HG03565 (cell line): ENCODE results near the gene TMEM138.

Source experiments
- ATAC-seq: cut with Tn5 transposase; IDR thresholded peaks from one replicate; pipeline ENCODE4 v1.9.1; 2021; ENCODE audit warnings: mild to moderate bottlenecking, moderate library complexity; ENCODE audit not compliant: unreplicated experiment

TMEM138 gene

DNA sequence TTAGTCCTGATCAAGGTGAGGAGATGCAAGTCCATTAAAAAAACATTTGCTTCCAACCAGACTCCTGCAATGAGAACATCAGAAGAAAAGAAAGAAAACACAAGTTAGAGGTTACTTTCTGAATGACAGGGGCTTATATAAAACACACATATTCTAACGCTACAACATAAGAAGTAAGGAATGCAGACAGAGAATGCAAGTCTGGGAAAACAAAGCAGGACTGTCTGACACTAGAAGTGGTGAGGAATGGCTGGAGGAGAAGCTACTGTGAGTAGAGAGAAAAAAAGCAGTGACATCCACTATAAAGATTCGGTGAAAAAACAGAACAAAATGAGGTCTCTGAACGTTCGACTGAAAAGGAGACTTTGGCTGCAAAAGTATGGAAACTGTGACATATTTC lies 42.5 kb downstream of the TMEM138 start:
- ATAC-seq, result no peak

DNA sequence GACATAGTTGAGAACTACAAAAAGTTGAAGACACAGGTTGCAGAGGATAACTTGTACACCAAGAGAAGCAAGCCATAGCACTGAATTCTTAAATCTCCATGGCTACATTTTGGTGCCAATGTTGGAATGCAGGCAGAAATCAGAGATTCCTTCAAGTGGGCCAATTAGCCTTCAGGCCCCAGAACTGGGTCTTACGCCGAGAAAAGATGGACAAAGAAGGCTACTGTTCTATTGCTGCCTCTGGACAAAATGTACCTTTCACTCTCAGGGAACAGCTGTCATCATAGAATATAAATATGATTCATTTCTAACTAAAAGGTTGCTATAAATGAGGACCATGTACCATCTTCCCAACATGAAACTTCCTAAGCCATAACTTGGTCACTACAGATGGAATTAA lies 43.9 kb downstream of the TMEM138 start:
- no peak for ATAC-seq

DNA sequence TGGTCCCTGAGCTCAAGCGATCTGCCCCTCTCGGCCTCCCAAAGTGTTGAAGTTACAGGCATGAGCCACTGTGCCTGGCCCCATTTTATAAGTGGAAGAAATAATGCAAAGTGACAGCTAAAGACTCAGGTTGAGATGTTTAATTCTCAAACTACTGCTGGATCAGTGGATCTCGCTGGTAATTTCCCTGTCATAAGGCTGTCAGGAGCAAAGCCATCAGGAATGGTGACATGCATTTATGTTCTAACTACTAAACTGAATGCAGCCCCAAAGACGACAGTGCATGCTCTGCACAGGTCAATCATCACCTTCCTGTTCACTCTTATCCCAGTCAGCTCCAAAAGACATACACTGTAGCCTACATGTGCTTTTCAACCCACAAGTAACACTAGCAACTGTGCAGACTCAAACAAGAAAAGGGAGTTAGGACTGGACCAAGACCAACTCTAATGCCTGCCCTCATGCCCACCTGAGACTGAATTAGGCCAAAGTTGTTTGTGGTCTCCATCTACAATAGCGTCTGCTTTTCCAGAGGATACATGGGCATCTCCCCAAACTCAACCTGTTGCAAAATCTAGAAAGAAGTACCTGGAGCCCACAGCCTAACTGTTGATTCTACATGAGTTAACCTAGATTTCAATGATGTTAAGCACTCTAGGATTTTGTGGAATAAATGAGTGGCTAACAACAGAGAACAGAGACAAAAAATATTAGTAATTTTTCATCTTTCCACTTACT lies 45.0 kb downstream of the TMEM138 start:
- no peak for ATAC-seq

DNA sequence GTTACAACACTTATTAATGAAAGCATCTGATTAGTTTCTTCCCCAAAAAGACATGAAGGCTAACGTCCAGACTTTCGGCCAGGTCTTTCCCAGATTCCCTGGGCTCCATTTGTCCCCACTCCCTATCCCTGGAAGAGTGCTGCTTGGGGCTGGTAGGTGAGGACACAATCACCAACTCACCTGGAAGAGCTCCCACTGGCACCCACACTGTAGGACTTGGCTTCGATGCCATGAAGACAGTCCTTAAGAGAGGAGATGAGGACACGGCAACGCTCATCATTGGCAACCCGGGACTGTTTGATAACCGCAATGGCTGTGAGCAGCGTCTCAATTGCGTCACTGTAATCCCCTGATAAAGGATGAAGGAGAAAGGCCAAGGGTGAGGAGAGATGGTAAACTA lies 49.4 kb downstream of the TMEM138 start:
- ATAC-seq, result no peak

DNA sequence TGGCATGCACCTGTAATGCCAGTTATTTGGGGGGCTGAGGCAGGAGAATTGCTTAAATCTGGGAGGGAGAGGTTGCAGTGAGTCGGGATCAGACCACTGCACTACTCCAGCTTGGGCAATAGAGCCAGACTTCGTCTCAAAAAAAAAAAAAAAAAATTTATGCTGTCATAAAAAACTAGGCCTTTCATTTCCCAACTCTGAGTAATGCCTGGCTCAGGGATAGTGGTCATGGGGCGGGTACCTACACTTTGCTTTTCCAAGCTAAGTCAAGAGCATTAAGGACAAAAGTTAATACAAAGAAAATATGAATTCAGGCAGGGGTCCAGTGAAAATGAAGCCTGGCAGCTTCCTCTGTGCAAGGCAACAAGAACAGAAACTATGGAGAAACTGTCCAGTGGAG lies 51.3 kb downstream of the TMEM138 start:
- no peak for ATAC-seq

DNA sequence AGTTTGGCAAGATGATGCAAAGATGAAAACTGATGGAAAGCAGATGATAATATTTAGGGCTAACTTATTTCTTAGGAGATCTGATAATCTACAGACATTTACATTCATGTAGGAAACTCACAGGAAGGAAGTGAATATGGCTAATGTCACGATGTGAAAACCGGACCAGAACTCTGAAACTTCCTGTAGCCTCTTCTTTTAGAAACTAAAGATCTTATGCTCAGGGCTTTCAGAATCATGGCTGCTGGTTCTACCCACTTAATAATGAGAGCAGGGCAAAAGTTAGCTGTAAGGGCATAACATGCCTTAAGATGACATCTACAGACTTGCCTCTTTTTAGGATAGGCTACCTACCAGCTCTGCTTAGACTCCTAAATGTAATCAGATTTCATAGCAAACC lies 52.4 kb downstream of the TMEM138 start:
- ATAC-seq, result no peak

DNA sequence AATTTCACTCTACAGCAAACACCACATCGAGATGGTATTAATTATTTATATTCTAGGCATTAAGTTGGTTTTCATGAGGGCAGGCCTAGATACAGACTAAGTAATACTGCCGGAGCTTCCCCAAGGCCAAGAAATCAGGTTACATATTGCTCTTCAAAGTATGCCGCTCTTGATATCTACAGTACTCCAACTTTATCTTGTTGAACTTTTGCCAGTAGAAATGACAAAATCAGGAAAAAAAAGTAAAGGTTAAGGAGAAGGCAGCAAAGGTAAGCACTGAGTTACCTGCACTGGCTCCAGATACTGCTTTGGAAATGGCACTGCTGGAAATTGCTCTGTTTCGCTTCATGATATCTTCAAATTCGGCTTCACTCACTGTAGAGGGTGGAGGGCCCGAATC lies 53.2 kb downstream of the TMEM138 start:
- ATAC-seq, result no peak

DNA sequence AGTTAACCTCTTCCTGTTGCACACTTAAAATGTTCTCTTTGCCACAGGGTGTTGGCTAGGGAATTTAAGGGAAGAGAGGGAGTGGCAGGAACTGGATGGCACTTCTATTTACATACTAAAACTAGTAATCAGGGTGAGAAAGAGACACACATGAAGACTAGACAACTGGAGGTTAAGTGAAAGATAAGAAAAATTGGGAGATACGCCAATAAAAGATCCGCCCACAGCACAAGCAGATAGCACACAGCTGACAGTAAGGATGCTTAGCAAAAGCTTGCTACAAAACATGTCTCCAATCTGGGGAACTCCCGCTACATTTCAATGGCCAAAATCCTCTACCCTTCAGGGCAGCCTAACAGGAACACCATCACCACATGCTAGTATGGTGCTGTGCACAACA lies 54.8 kb downstream of the TMEM138 start:
- no peak for ATAC-seq

DNA sequence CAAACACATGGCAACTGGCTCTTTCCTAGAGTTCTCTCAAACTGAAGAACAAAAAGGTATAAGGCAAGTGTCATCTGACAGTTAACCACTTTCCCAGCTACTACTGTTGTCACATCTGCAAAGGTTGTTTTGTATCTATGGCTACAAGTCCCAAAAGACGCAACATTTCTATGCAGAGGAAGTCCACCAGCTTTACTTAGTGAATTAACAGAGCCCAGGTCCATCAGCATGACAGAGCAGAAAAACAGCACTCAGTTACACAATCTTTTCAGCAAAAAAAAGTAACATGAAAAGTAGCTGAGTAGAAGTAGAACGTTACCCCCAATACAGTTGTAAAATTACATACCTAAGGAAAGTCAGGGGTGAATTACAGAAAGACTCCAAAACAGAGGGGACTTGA lies 55.5 kb downstream of the TMEM138 start:
- ATAC-seq, result no peak

DNA sequence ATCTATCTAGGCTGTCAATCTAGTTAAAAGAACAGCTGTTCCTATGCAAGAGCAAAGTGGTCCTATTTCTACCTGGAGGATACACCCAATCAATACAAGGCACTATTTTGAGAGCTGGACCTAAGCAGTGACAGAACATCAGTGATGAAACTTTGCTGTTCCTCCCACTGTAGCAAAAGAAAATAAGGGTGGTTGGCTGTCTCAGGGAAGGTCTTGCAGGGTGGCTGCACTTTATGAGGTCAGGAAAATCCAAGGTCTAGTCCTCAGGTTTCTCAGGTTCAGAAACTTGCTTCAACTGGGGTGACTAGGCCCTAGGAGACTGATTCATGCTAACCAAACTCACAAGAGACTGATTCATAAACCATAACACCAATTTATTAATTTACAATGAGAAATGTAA lies 56.0 kb downstream of the TMEM138 start:
- ATAC-seq, result no peak
